Neural progenitor cell (in vitro differentiated cells): ENCODE data around the gene SLC31A2.

ENCODE experiments used
- CTCF ChIP-seq: fragments of 200-600 bp; sonication (generic); IDR thresholded peaks from 2 replicates; pipeline ENCODE4 v1.5.1; 2017; ENCODE audit warnings: antibody characterized with exemption, mild to moderate bottlenecking
- EZH2 ChIP-seq: fragments of 200-600 bp; sonication (generic); IDR thresholded peaks from 2 replicates; pipeline ENCODE4 v1.6.1; 2017; ENCODE audit warnings: antibody characterized with exemption, mild to moderate bottlenecking, moderate library complexity

GRCh38 chr9:113148372-113148705 lies 2.5 kb upstream of the SLC31A2 start:
- no peak for TF ChIP-seq CTCF
- no peak for TF ChIP-seq EZH2
